ENCODE measurements around the gene FOSL1. TPM values are rescaled to one million over a fixed set of nuclear protein-coding genes. Genes with fewer than 3 reads are reported as not detected.

The FOSL1 gene
- total RNA-seq, 3 donors from 2014 or later (not counting 1 experiment from before 2014, with no cell fraction given), result 3.4 to 9.0 (median 6.8) TPM

GRCh38 chr11:65911682-65912568 is 11.7 kb upstream of the FOSL1 start:
- intact Hi-C loops (cut with micrococcal nuclease), result no loop called here
- peaks cover 11 to 24% of the 10 kb centered on the region in 2 donors for H3K4me1 Mint-ChIP-seq
- no peak overlapping the region for H3K4me3 ChIP-seq (ENCODE audit: low read length)
- H3K36me3 ChIP-seq (ENCODE audit: control insufficient read depth, insufficient read depth, low read length), result peaks cover under 1% of the 10 kb centered on the region
- H3K9me3 Mint-ChIP-seq, result no peaks in the 10 kb centered on the region
- H3K27ac ChIP-seq (ENCODE audit: low read length), result no peak overlapping the region
- no peaks in the 10 kb centered on the region for H3K27me3 ChIP-seq (ENCODE audit: control insufficient read depth, insufficient read depth, low read length)
- H3K4me3 Mint-ChIP-seq, result no peak overlapping the region
- no peak overlapping the region for H3K27ac Mint-ChIP-seq
- DNase-seq (no peak), ATAC-seq (no peak)
- H3K9me3 ChIP-seq (ENCODE audit: control insufficient read depth, insufficient read depth, low read length), result no peaks in the 10 kb centered on the region
- H3K4me1 ChIP-seq (ENCODE audit: control insufficient read depth, insufficient read depth, low read length), result peaks cover 20% of the 10 kb centered on the region
- no peak for TF ChIP-seq CTCF (IDR thresholded peaks at IDR 0.05)
- no peaks in the 10 kb centered on the region for H3K36me3 Mint-ChIP-seq
- WGBS (ENCODE audit: insufficient coverage), result 47% methylated on average over 13 of the region's 14 CpGs
- H3K27me3 Mint-ChIP-seq (ENCODE audit: low read depth in 2 of 2), result peaks cover 2% of the 10 kb centered on the region in 2 donors

GRCh38 chr11:65907878-65908277 is 7.7 kb upstream of the FOSL1 start:
- DNase-seq (no peak), ATAC-seq (no peak)
- Histone ChIP-seq H3K27me3 (ENCODE audit: control insufficient read depth, insufficient read depth, low read length) (no peaks in the 10 kb centered on the region), H3K4me3 (ENCODE audit: low read length) (no peak overlapping the region), H3K9me3 (ENCODE audit: control insufficient read depth, insufficient read depth, low read length) (no peaks in the 10 kb centered on the region), H3K27ac (ENCODE audit: low read length) (no peak overlapping the region), H3K36me3 (ENCODE audit: control insufficient read depth, insufficient read depth, low read length) (no peaks in the 10 kb centered on the region), H3K4me1 (ENCODE audit: control insufficient read depth, insufficient read depth, low read length) (peaks cover 3% of the 10 kb centered on the region)
- Mint-ChIP-seq H3K36me3 (no peaks in the 10 kb centered on the region), H3K27me3 (ENCODE audit: low read depth in 2 of 2) (peaks cover 2 to 6% of the 10 kb centered on the region in 2 donors), H3K27ac (no peak overlapping the region), H3K9me3 (no peaks in the 10 kb centered on the region), H3K4me3 (no peak overlapping the region), H3K4me1 (no peaks in the 10 kb centered on the region)
- WGBS (ENCODE audit: insufficient coverage), result 89% methylated on average over 6 of the region's 6 CpGs
- intact Hi-C loops (cut with micrococcal nuclease), result no loop called here
- no peak for TF ChIP-seq CTCF (IDR thresholded peaks at IDR 0.05)

GRCh38 chr11:65906602-65907001 is 6.4 kb upstream of the FOSL1 start:
- Histone ChIP-seq H3K4me1 (ENCODE audit: control insufficient read depth, insufficient read depth, low read length) (peaks cover 12% of the 10 kb centered on the region), H3K4me3 (ENCODE audit: low read length) (no peak overlapping the region), H3K27ac (ENCODE audit: low read length) (no peak overlapping the region), H3K36me3 (ENCODE audit: control insufficient read depth, insufficient read depth, low read length) (no peaks in the 10 kb centered on the region), H3K9me3 (ENCODE audit: control insufficient read depth, insufficient read depth, low read length) (no peaks in the 10 kb centered on the region), H3K27me3 (ENCODE audit: control insufficient read depth, insufficient read depth, low read length) (no peaks in the 10 kb centered on the region)
- Mint-ChIP-seq H3K27me3 (ENCODE audit: low read depth in 2 of 2) (peaks cover 5 to 6% of the 10 kb centered on the region in 2 donors), H3K4me3 (no peak overlapping the region), H3K9me3 (no peaks in the 10 kb centered on the region), H3K27ac (no peak overlapping the region), H3K36me3 (no peaks in the 10 kb centered on the region), H3K4me1 (peaks cover 10 to 11% of the 10 kb centered on the region in 2 donors)
- intact Hi-C loops (cut with micrococcal nuclease), result no loop called here
- TF ChIP-seq CTCF (IDR thresholded peaks at IDR 0.05), result no peak
- WGBS (ENCODE audit: insufficient coverage), result 85% methylated on average over 5 of the region's 5 CpGs
- ATAC-seq (no peak), DNase-seq (no peak)
